GM04504 (cell line): ENCODE results near the gene GRXCR1.
A peak's percentile ranks its signal among the peaks of the same experiment; 100 is the strongest.

Source experiments
- DNase-seq: peaks from one replicate; pipeline ENCODE4 v3.0.0-alpha.2; 2012; ENCODE audit warnings: low read depth

The GRXCR1 gene

DNA sequence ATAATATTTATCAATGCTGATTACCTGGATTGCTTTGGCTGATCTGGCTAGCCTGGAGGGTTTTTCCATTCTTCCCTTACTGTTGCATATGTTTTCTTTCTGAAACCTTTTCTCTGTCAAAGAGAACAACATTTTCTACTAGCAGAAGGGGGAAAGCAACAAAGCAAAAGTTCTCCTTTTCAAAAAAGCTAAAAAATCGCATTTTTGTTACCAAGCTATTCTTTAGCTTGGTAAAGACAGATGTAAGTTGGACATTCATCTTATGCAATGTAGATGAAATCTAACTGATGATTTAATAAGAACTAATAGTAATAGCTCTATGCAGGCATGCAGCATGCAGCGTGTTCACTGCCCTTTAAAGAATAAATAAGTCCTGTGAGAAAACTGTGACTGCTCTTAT, at the start of gene GRXCR1:
Gene GRXCR1 (plus strand): TSS at position 301 of the 400 bp plus-strand sequence. CDS start 554 bp downstream, outside the sequence.
- no peak for DNase-seq

DNA sequence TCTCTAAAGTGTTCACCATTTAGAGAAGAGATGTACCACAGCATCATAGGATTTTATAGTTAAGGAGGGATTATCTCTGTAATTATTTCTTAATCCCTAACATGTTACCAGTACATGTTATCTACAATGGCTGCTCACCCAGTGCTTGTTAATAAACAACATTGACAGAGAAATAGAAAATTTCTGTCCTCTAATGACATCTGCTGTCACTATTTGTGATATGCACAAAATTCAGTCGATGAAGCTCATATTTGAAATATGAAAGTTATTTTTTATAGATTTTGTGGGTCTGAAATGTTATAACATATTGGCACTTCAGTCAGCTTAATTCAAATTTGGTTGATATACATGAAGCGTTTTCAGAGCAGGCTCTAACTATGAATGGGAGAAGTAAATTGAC, 48.8 kb upstream of the GRXCR1 start:
- no peak for DNase-seq

DNA sequence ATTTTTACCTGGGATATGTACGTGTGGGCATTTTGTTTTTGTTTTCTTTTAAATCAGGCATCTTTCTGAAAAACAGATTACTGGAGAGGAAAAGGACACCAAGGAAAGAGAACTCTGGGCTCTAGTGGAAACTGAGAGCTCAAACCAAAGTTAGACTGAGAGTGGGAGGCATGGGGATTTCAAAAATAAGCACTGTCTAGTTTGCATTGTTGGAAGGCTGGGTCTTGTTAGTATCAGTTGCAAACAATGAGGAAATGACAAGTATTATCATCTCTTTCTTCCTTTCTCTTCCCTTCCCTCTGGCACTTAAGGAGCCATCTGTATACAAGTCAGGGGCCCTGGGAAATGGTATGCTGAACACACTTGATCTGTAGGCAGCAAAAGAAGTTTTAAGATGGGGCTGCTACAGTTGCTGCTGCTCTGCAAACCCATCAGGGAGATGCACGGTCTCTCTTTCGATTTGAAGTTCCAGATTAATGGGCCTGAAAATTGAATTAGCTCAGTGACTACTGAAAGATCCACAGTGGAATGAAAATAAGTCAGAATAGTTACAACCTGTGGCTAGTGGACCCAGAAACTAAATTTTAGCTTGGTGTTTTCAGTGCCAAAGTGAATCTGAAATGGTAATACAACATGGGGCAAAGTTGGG, 48.0 kb upstream of the GRXCR1 start:
- no peak for DNase-seq

DNA sequence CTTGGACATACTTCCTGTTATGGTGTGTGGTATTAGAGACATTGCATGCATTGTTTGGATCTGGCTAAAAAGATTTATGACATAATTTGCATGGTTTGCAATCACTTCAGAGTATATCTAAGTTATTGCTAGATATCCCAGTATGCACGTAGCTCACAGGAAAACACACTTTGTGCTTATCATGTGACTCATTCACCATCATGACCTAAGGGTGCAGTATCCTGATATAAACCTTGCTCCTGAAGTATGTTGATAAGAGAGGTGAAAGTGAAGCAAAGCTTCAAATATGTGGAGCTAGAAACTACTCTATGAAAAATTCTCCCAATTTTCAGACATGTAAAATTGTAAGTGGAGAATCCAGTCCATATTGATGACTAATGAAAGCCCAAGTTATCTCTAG, 46.9 kb upstream of the GRXCR1 start:
- DNase-seq = no peak

DNA sequence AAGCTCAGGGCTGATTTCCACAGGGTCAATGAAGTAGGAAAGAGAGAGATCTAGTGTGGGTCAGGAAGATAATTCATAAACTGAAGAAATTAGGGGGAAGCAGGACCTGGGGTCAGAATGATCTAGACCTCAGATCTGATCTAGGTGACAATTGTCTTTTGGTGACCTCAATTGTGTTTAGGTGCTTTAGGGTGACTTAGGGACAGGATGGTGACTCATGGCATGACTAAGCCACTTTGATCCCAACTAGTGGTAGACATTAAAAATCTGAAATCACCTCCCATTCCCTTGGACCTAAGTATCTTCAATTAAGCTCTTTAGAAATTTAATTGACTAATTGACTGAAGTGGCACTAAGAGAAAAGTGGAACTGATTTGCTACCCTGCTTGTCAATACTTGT, 36.7 kb upstream of the GRXCR1 start:
- no peak for DNase-seq

DNA sequence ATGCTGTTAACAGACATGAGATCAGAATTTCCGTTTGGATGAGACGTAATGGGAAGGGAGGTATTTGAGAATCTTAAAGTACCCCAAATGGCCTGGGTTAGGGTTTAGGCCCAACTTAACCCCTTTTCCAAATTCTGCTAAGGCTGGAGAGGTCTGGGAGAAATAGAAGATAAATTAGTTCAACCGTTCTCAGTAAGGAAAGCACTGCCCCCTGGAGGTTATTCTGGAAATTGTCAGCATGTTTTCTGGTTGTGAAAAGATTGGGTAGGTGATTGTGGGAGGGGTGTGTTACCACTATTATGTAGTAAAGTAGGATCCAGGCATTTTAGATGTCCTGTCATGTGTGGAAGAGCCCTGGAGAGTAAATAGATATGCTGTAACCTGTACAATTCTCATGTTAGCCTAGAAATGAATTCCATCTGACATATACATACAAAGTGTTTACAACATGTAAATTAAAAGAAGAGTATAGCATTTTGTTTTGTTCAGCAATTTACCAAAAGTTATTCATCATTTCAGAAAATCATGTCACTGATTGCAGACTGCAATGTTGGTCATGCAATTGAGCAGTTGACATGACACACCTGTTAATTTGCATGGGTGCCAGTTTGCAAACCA, 26.8 kb upstream of the GRXCR1 start:
- DNase-seq = peak; percentile 14

DNA sequence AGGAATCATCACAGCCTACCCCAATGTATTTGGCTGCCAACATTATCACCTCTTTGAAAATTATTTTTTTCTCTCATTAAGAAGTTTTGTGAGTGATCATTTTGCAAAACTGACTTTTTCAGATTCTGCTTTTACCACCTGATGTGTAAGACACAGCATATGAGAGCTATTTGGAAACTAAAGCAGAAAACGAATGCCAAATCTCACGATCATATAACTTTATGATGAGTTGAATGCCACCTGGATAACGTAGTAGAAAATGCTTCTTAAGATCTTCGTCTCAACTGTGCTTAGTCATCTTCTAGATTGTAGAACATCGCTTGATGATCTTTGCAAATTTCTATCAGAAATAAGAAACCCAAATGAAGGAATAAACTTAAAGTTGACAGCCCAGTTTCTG, 21.3 kb upstream of the GRXCR1 start:
- no peak for DNase-seq

DNA sequence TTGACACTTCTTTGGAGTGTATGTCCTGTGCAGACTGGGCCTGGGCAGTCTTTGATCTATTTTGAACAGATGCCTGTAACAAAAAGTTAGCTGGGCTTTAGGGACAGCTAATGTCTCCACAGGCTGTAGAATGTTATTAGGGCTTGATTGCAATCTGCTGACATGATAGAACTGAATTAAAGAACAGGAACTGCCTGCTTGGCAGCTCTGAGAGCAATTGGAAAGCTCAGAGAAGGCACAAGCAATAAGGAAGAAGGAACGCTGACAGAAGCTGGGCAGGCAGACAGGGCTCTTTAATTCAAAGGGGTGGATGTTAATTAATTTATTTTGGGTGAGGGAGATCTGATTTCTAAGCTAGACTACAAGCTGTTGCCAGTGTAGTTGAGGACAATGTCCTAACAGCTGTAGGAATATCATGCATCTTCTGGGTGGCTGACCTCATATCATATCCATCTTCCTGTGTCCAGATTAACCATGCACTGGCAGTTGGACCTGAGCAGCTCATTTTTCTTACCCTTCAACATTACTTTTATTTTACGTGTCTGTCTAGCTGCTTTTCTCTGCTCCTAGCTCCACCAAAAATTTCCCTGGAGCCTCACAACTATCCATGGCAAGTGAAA, 20.7 kb upstream of the GRXCR1 start:
- DNase-seq = no peak

DNA sequence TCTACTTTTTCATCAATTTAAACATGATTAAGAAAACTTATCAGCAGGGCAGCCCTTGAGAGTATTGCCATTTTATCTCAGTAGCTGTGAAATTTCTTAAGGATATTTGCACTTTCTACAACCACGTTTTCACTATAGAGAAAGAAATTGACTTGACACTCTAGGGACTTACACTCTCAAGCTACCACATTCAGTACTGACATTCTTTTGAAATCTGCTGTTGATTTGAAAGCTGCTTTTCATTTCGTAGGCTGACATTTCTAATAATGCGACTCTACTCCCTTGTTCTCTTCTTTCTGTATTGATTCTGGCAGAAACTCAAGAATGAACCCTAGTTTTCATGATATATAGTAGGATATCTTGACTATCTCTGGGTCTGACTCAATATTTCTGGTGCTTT, 13.7 kb upstream of the GRXCR1 start:
- DNase-seq = no peak

DNA sequence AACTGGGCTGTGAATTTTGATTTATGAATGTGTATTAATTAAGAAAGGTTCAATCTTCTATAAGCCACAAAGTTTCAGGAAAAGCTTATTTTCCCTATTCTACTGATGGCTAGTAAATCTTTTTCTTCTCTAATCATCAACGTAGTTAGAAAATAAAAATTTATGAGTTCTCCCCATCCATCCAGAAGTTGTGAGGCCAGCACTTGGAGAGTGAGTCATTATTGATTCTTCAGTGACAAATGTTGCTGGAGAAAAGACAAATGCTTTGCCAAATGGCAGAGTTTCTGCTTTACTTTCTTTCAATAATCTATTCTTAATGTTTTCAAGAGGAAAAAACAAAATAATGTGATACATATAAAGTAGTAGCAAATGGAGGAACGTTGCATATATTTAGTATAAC, 11.3 kb upstream of the GRXCR1 start:
- DNase-seq = no peak

DNA sequence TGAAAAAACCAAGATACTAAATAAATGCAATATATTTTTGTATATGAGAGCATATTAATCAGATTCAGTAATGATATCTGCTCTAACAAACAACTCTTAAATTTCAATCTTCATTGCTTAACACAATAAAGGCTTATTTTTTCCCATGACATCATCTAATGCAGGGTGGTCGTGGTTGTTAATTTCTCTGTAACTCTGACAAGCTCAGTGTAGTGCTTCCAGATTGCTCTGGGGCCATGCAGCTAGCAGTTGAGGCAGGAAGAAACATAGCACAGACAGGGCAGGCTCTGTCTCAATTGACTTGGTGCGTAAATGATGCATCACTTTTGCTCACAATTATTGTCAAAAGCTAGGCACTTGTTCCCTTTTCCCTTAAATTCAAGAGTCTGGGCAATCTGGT, 869 bp upstream of the GRXCR1 start:
- no peak for DNase-seq

DNA sequence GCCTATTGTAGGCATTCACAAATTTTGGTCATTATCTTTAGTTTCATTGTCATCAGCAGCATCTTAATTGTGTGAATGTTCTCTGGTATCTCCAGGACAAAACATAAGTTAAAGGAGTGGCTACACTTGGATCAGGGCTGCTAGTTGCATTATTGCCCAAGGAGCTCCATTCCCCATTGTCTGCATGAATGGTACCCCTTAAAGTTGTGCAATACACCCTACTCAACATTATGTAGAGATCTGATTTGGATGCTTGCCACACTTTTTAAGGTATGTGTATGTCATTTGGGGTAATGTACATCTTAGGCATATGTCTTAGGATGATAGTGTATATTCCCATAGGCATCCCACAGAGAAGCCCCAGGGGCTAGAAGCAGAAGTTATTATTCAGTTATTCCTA, 2.9 kb downstream of the GRXCR1 start:
- no peak for DNase-seq

DNA sequence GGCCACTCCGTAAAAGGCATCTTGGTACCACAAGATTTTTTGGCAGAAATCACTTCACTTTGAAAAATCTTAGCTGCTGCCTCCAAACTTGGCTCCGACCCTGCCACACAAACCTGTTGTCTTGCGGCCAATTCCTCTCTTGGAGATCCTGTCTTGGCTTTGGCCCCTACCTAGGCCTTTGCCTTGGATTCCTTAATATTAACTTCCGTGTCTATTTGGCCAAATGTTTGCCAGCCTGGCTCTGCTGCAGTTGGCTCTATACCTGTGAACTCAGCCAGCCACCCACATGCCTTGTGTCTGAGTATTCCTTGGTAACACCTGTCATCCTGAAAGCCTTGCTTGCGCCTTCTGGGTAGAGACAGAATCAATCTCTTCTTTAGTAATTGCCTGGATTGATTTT, 12.5 kb downstream of the GRXCR1 start:
- no peak for DNase-seq

DNA sequence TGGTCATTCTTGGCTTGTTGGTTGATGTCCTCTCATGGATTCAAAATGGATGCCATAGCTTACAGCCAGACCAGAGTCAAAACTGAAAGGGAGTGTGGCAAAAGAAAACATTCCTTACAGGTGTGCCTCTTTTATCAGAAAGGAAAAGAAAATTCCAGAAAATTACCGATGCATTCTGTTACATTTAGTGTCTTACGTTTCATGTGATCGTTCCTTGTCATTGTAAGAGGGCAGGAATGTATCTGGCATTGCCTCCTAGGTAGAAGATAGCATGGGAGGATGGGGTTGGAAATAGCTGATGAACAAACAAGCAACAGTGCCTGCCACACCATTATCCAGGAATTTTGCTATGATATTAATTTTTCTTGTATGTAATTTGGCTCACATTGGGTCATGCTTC, 13.1 kb downstream of the GRXCR1 start:
- no peak for DNase-seq

DNA sequence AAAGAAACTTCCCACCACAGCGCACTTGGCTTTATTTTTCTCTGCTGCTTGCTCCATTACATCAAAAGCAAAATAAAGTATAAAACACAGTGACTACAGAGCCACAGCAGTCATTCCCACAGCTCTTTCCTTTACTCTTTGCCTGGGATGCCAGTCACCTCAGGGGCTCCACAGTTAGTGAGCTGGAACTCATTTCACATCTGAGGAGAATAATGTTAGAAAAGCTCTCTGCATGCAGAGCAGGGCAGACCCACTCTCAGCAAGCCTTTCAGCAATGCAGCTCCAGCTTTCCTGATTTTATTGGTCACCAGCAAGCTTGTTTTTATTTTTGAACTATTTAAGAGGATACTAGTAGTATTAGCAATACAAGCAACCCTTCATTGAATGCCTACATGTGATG, 13.8 kb downstream of the GRXCR1 start:
- DNase-seq = no peak

DNA sequence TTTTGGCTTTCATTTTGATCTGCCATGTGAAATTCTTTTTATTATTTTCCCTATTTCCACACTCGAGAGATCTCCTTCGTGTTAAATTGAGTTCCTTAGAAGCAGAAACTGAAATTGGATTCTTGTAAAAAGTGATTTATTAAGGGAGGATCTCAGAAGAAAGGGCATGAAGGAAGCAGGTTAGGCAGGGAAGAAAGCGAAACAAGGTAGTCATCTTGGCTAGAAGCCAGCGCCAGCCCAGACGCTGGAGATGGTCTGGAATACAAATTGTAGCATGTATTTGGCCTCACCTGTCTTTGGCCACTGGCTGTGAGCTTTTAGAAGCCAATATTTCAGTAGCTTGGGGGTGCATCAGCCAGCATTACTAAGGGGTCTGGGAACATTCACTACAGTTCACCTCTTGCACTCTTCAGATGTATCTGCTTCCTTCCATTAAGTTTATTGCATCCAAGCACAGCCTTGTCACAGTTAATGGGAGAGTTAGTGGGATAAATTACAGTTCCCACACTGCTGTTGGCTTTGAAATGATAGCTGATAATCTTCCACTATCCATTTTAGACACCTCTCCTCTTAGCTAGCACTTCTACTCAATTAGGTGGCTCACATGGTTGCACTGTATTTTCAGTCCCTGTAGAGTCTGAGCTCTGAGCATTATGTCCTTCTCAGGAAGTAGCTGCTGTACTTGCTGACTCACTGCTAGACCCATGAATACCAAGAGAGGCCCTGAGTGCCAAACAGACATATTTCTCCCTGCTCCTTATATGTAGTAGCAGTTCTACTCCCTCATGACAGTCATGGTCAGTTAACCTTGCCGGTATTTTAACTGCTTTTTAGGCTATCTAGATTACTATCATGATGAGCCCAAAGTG, 14.6 kb downstream of the GRXCR1 start:
- no peak for DNase-seq

DNA sequence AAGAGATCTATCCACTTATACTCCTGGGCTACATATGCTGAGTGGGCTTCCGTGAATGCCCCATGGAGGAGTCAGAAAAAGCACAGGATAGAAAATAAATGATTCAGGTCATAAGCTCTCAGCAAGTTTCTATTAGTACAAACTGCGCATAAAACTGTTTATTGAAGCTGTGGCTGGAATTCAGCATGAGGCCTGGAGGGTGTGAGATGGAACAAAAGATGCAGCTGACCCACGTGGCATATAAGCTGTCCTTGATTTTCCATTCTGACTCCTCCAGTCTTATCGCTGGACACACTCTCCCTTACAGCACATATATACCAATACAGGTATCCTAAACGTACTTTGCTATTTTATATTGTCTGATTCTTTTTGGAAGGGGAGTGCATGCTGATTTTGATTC, 17.9 kb downstream of the GRXCR1 start:
- DNase-seq = no peak

DNA sequence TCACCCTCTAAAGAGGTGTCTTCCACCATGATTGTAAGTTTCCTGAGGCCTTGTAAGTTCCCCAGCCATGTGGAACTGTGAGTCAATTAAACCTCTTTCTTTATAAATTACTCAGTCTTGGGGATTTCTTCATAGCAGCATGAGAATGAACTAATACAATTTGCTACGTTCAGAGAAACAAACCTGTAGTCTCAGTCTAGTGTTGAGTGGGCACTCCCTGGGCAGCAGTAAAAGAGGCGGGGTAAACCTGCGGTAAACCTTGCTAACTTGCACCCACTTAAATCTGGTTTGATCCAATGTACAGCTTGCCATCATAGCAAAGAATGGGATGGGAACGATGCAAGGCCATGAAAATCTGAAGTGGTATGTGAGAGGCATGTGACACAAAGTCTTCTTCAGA, 22.4 kb downstream of the GRXCR1 start:
- no peak for DNase-seq

DNA sequence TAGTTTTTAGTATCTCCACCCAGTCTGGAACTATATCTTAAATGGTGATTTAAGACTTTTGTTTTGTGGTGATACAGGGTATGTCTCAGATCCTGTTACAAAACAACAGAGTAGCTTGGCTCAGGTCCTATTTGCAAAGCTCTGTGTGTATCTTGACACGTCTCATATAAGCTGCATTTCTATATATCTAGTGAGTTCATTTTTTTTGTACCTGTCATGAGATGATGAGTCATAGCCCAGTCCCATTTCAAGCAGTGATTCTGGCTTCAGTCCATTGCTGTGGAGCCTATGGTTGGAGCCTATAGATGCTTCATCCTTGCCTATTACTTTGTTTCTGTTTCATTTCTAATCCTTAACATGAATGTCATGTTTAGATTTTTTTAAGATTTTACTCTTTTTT, 23.0 kb downstream of the GRXCR1 start:
- DNase-seq = no peak

DNA sequence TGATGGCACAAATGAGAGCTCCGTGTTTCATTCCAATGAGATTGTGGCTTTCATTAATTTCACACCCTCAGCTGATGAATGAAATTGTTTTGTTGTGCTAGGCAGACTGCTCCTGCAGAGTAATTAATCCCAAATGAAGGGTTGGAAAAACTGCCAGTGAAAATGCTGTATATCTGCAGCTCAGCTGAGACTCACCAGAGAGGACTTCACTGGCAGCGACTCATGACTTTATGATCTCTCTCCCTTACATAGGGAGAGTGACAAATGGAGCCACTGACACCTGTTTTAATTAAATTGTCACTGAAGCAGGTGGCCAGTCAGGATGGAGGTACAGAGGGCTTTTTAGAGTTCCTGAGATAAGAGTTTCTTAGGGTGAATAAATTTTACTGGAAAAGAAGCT, 24.8 kb downstream of the GRXCR1 start:
- no peak for DNase-seq

DNA sequence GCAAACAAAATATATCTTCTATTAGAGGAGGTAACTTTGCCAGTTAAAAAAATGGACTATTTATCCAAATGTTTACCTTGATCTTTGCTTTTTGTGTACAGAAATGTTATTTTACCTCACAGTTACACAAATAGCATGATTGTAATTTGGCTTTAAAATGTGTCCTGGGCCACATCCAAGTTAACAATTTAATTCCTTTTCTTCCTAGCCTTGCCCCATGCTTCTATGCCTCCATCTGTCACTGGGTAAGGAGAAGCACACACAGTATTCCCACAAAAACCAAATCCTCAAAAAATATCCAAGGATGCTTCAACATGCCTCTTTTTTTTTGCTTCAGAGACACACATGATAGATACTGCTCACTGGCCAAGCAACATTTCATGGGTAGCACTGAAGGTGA, 30.9 kb downstream of the GRXCR1 start:
- DNase-seq = no peak

DNA sequence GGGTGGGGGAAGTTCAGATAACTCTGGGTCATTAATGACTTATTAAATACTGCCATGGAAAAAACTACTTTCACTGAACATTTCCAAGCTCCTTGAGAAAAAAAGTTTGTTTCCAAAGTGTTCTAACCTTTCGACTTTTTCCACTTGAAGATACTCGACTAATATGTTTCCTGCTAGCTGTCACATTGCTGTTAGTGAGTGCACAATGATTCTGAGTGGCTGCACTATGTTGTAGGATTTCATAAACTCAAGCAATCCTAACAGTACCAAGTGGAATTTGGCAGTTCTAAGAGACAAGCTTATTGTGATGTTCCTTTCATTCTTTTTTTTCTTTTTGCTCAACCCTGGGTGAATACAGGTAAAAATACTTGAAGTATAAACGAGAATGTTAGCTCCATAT, 33.4 kb downstream of the GRXCR1 start:
- no peak for DNase-seq

DNA sequence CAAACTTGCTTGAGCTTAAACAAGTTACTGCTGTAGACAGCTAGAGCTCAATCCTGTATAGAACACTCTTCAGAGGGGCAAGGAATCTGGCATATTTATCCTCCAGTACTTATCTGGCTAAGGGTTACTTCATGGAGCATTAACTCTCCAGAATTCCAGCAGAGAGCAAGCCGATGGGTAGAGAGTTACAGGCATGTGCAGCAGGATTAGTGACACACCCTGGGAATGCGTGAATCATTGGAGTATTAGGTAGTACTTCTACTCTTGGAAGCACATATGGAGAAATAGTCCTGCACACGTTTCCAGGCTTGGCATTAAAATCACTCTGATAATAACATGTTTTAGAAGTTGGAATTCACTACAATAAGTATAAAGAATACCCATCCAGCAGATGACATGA, 35.4 kb downstream of the GRXCR1 start:
- DNase-seq = no peak
